HK-2 (cell line): ENCODE data around the gene RBMS3.
"Not testable (repeated sequence)": the region's sequence is repeated elsewhere in the genome, so short reads cannot be mapped to it uniquely, and the experiment has no call there.

Experiments used
- DNase-seq: peaks from one replicate; pipeline ENCODE4 v3.0.0-alpha.2; 2018; ENCODE audit not compliant: unreplicated experiment

RBMS3 gene

DNA sequence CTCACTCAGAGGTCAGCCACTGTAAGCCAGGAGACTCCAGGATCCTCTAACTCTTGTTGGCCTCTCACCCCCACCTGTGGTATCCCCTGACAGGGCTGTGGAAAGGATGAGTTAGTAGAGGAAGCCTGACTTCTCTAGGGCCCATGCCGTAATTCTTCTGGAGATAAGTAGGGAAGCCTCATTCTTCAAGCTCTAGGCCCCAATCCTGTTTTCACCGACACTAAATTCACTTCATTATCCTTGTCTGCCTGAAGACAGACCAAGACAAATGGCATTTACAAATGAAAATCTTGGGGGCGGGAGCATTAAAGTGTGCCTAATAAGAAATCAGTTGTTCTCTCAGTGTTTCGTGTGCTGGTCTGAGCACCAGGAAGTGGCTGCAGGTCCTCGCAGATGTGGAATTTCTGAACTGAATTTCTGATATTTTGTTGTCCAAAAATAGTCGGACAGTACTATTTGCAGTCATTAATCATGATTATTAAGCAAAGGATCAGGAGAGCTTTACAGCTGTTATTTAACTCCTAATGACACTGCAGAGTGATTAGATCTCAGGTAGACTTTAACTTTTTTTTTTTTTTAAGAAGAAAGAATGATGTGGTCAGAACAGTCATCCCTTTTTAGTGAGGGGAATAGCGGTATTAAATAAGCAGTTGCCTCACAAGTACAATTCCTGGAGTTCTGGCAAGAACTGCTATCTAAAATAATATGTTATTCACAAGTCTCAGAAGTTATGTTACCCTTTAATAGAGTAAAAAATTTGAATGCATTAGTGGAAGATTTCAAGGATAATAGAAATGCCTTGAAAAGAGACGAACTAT lies 58.4 kb downstream of the RBMS3 start:
- DNase-seq: no peak

DNA sequence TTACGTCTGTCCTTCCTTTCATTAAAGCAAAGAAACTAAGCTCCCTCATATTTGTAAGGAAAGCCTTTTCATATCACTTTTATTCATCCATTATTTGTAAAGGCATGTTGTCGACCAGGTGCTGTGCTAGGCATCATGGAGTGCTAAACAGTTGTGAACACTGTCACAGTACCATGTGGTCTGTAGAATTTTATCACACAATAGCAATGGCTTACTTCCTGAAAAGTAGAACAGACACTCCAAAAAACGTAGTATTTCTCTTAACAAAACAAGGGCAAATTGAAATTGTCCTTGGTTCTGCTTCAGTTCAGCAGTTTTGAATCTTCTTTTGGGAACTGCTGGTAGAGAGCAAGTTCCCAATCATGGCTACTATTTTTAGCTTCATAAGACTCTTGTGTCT lies 63.3 kb downstream of the RBMS3 start:
- no peak for DNase-seq

DNA sequence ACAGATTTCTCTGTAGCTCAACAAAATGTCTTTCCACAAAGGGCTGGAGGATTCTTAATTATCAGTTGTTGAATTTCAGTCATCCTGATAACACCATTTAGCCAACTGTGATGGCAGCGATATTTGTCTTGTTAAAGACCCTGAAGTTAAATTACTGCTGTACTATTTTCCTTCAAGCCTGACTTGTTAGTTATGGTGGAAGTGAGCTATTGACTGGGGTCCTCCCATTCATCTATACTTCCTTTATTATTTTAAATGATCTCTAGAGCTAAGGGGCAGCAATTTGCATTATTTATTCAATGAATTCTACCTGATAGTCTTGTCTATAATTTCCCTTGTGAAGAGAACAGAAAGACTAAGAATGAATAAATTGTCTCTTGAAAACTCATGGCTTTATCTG lies 64.1 kb downstream of the RBMS3 start:
- DNase-seq: no peak

DNA sequence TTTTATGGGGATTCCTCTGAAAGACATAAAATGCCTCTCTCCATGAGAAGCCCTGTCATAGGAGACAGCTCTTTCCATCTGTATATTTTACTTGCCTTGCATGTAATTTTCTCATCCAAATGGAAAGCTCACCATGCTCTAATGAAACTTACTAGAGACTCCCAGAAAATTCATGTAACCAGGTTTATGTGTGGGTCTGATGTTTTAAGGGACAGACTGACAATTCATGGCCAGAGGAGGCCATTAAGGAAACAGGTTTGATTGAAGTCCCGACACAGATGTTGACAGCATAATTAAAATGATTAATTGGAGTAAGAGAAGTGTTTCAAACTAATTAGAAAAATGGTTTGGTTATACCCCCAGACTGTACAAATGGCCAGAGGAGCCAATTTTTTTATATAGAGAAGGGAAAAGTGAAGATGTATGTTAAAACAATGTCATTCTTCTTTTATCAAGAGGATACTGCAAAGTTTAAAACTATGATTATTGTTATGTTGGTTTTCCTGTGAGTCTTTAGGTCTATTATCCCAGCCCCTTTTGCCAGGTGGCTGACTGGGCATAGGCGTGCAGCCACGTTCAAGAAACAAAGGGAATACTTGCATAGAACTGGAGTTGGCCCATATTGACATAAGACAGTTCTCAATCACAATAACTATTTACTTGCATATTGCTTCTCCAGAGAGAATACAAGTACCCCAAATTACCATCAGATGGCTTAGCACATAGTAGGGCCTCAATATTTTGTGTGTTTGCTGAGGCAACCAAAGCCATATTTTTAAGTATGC lies 64.8 kb downstream of the RBMS3 start:
- DNase-seq: no peak

DNA sequence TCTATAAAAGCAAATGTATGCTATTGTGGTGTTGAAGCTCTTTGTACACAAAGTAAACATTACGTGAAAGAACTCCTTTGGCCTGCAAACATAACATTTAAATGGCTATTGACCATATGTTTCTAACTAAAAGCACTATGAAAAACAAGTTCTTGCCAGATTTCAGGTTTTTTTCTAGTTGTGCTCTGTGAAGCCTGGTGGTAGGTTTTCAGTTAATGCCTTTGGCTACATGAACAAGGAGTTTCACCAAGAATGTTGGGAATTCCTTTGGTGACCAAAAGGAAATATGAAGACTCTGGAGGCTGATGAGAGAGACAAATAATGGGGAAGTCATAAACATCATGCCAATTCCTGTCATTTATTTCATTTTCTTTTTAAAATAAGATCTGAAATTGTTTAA lies 66.0 kb downstream of the RBMS3 start:
- no peak for DNase-seq

DNA sequence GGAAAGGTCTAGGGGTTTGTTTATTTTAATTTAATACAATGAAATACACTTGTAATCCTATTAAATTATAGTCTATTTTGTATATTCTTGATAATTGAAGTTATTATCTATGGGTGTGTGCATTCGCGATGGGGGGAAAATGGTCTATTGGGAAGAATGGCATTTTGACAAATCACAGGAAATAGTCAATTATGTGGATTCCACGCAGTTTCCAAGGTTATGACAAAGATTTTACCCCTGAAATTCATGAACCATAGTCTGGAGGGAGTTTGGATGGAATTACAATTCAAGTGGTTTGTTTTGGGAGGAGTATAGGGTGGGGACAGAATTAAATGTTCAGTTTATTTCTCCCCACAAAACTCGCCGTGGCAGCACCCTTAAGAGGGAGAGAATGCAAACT lies 66.5 kb downstream of the RBMS3 start:
- no peak for DNase-seq

DNA sequence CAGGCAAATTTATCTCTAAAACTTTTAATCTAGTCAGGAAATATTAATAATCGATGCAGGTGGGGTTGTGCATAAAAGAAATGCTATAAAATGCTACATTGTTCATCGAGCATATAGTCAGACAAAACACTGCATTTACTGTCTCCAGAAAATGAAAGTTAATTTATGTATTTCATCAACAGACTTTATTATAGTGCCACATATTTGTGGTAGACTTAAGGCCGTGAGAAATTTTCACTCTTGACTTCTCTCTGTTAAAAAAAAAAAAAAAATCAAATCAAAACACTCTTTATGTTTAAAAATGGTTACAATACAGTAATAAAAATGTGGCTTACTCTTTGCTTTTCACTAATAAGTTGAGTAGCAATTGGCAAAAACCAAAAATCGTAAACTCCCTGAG lies 67.4 kb downstream of the RBMS3 start:
- no peak for DNase-seq

DNA sequence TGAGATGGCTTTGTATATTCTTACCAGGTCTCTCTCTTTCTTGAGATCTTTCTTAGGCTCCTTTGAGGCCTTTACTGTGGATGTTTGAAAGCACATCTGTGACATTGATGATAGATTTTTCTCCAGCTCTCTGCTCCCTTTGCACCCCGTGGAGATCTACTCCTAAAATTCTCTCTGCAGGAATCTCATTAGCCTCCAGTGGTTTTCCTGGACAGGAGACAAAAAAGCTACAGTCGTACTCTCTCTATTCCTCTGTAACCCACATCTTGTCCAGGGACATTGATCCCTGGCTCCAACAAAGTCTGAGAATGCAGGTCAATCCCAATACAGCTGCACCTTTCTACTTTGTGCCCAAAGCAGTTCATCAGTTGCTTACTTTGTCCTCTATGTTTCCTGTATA lies 68.2 kb downstream of the RBMS3 start:
- DNase-seq: no peak

DNA sequence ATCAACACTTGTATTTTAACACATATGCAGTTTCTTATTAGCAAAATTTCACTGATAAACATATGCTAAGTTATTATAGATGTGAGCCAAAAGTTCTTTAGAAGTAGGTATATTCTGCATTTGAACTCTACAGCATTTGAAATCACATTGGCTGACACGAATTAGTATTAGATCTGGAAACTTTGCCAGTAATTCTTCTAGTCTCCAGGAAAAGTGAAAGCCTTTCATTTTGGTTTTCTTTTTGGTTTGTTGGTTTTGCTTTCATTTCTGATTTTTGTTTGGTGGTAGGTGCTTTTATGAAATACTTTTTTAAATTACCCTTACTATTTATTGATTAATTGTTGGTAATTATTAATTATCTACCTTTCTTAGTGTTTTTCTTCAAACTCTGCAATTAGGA lies 72.9 kb downstream of the RBMS3 start:
- no peak for DNase-seq

DNA sequence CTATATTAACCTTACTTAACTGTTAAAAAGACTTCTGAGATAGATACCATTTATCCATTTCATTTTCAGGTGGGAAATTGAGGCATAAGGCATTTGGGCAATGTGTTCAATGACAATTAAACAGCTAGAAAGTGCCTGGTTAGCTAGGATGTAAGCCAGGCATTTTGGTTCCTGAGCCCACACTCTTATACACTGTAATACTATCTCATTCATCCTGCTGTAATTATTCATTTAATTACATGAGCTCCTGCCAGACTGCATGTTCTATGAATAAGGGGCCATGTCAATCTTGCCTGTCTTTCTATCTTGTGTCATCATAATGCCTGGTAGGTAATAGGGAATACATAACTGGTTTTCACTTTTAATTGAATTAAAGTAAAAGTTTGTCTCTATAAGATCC lies 74.0 kb downstream of the RBMS3 start:
- DNase-seq: no peak

- no peak for DNase-seq
Observed at GRCh38 chr3:29356062-29356461, 75.2 kb downstream of the RBMS3 start.

DNA sequence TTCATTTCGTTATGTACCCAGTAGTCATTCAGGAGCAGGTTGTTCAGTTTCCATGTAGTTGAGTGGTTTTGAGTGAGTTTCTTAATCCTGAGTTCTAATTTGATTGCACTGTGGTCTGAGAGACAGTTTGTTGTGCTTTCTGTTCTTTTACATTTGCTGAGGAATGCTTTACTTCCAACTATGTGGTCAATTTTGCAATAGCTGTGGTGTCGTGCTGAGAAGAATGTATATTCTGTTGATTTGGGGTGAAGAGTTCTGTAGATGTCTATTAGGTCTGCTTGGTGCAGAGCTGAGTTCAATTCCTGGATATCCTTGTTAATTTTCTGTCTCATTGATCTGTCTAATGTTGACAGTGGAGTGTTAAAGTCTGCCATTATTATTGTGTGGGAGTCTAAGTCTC lies 79.4 kb downstream of the RBMS3 start:
- not testable (repeated sequence) for DNase-seq

GRCh38 chr3:29363110-29363509 lies 82.2 kb downstream of the RBMS3 start:
- no peak for DNase-seq

GRCh38 chr3:29370021-29370420 lies 89.2 kb downstream of the RBMS3 start:
- DNase-seq: no peak

DNA sequence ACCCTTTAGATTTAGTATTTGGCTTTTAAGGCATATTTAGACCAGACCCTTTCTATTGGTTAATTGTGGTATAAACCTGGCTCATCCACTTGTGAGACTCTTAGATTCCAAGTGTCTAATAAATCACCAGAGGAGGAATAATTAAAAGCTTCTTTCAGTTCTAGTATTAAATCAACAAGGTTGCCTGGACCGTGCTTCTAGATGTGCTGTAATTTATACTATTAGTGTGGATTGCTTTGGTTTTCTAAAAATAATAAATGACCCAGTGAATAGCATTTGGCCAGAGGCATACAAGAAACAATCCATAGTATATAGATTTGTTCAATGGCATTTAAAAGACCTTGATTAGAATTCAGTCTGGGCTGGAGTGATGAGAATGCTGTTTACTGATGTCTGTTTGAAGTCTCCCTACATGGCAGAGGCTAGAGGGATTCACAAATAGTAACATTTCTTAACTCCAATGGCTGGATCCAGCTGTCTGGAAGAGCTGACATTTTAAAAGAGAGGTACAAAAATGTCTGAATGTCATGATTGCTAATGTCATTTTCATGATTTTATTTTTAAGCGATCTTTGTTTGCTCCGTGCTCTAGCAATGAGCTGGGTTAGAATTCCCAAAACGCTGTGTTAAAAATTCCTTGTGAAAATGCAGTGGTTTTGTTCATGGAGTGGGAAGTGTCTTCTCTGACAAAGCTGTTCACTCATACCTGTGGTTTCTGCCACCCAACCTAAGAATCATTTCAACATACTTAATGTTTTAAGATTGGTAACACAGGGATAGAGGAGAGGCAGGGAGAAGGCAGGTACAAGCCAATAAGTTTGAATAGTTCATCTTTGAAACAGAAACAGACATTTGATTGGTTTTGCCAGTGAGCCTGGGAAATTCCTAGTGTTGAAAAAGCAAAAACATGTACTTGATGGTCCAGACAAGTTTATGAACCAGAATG lies 89.9 kb downstream of the RBMS3 start:
- no peak for DNase-seq

- no peak for DNase-seq
Observed at GRCh38 chr3:29373131-29373680, 92.3 kb downstream of the RBMS3 start.

GRCh38 chr3:29374226-29374625 lies 93.4 kb downstream of the RBMS3 start:
- no peak for DNase-seq

DNA sequence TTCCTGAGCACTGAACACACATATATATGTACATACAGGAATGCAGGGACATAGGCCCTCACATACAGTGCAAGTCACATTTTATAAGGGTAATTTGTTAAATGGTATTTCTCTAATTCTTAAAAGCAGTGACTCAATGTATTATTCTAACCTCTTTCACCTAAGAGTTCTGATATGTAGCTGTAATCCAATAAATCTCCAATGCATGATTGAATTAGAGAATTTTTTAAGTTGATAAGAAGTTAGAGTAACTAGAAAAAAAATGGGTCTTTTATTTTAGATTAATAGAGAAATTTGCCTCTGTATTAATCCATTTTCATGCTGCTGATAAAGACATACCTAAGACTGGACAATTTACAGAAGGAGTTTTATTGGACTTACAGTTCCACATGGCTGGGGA lies 98.2 kb downstream of the RBMS3 start:
- no peak for DNase-seq

- no peak for DNase-seq
Observed at GRCh38 chr3:29381595-29381994, 100.7 kb downstream of the RBMS3 start.

DNA sequence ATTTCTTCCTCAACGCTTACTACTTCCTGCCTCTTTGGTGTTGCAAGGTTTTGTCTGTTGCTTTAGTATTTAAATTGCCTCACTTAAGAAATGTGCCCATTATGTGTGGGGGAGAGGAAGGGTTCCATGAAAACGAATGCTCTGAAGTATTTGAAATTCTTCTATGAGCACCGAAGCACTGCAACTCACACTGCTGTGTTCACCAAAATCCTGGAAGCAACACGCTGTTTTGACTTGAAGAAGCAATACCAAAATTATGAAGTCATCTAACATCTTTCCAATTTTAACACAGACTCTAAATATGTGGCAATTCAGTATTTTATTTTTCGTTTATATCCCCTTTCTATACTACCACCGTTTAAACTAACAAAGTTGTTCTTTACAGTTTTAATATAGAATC lies 101.5 kb downstream of the RBMS3 start:
- no peak for DNase-seq

DNA sequence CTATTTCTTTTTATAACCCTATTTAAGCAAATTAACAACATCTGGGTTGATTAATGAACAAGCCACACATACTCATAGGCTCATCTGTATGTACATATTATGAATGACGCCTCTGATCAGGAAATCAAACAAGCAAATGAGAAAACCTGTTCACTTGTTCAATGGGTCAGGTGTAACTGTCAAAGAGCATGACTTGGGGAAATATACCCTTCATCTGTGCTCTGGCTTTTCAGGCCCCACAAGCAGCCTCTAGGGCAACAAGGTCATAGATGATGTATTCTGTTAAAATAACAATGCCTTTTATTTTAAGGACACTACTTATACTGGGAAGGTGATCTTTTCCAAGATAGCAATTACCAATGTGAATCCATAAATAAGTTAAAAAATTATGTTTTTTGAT lies 102.0 kb downstream of the RBMS3 start:
- DNase-seq: no peak

DNA sequence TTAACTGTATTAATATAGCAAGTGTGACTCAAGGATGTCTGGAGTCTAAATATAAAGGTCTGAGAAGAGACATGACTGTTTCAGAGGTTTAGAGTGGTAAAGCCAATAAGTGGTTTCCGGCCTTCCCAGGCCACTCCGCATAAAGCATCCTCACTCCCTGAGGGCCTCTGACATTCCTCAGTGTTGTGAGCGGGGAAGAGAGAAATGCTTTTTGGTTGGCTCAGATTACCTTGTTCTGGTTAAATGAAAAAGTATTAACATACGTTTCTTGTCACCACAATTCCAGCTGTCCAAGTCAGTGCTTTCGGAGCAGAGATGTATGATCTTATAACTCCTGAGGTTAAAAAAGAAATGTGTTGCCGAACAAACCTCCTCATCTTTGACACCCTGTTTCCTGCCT lies 103.8 kb downstream of the RBMS3 start:
- DNase-seq: peak; percentile 34
